ENCODE results near the gene ZNF30.
"Not testable (repeated sequence)": the region's sequence is repeated elsewhere in the genome, so short reads cannot be mapped to it uniquely, and the experiment has no call there.

The ZNF30 gene

GRCh38 chr19:34990578-34991192, 64.0 kb downstream of the ZNF30 start:
- DNase-seq = peak; percentile 50

GRCh38 chr19:34991542-34992333, 65.0 kb downstream of the ZNF30 start:
- no peak for DNase-seq

GRCh38 chr19:34992582-34992981, 65.9 kb downstream of the ZNF30 start:
- DNase-seq = not testable (repeated sequence)

- no peak for DNase-seq
These were observed 67.6 kb downstream of the ZNF30 start for GRCh38 chr19:34994286-34994642.
